OCI-M1 (cell line): ENCODE measurements around the gene TMEM63A.
"Not testable (repeated sequence)": the region's sequence is repeated elsewhere in the genome, so short reads cannot be mapped to it uniquely, and the experiment has no call there.

Experiments used
- DNase-seq: peaks from one replicate; lab custom pipeline; 2025; lab: John Stamatoyannopoulos, UW

Gene TMEM63A

DNA sequence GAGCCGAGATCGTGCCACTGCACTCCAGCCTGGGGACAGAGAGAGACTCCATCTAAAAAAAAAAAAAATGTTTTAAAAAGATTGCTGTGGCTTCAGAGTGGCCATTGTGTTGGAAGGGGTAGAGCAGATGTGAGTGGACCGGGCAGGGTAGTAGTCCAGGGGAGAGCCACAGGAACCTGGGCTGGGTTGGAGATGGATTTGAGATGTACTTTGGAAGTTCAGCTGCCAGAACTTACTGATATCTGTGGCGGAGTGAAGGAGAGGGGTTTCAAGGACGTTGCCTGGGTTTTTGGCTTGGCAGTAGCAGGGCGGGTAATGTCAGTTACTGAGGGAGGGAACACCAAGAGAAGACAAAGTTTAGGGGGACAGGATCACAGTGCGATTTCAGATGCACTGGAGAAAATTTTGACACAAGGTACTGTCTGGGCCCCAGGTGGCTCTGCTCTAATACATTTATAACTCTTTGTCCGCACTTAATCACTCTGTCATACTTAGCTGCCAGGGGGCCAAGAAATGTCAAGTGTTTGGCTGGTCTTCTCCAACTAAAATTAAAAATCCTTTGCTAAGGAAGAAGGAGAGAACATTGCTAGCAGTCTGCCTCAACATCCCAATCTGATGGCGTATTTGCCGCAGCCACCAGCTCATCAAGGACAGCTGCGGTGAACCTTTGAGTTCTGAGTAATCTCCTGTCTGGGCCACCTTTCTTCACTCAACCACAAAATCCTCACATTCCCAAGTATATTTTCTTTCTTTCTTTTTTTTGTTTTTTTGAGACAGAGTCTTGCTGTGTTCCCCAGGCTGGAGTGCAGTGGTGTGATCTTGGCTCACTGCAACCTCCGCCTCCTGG lies 62.6 kb downstream of the TMEM63A start:
- no peak for DNase-seq

DNA sequence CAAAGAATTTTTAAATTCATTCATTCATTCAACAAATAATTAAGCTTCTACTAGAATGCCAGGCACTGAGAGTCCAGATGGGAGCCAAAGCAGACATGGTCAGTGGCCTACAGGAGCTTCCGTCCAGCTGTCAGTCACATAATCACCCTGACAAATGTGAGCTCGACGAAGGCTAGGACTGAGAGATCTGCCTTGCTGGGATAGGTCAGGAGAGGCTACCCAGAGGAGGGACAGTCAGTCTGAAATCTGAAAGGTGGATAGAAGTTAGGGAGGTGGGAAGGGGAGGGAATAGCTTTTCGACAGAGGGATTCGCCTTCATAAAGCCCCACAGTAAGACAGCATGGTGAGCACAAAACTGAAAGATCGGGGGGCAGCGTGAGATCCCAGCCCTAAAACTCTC lies 64.0 kb downstream of the TMEM63A start:
- DNase-seq: no peak

DNA sequence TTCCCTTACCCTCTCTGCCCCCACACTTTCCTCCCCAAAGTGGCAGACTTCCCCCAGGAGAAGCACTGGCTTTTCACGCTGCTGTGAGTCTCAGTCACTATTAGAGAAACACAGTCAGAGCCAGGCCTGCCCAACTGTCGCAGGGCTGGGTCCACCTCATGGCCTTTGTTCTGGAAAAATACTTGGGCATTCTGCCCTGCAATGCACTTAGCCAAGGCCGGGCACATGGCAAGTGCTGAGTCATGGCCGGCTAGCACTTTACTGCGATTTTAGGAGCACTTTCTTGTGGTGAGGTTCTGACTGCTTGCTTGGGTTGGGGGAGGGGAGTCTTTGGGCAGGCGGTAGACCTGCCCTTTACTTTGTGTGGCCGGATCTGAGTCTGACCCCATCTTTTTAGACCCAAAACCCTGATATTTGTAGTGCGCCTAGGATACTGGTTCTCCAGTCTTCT lies 64.5 kb downstream of the TMEM63A start:
- DNase-seq: peak; percentile 72

DNA sequence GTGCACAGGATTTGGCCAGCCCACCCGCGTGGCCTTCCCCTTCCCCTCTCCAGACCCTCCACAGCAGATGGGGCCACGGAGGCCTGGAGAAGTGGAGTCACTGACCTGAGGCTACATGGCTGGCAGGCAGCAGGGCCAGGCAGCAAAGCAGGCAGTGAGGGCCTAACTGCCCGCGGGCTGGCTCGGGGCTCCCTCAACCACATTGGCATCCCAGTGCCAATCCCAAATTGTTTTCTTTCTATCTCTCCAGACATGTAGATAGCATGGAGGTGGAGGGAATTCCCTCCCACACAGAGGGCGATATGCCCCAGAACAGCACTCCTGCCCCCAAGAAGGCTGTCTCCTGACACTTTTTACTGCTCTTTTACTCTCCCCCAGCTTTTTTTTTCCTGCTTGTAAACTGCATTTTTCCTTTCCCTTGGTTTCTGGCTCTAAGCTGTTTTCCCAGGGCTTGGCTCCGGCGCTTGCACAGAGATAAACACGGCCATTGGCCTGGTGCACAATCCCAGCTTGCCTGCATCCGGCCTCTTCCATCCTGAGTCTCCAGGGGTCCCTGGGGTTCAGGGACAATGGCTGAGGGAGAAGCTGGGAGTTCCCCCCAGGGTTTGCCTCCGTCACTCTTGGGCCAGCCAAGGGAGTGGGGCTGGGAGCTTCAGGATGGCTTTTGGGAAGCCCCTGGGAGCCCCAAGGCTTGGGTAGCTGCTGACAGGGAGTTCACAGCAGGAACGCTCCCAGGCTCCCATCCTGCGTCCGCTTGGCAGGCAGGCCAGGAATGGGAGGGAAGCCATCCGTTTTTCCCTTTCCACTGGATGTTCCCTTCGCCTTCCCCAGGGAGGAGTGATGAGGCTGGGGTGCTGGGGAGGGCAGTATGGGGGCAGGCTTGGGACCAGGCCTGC lies 65.3 kb downstream of the TMEM63A start:
- no peak for DNase-seq

- DNase-seq: no peak
These were observed 66.5 kb downstream of the TMEM63A start for GRCh38 chr1:225815526-225816178.

DNA sequence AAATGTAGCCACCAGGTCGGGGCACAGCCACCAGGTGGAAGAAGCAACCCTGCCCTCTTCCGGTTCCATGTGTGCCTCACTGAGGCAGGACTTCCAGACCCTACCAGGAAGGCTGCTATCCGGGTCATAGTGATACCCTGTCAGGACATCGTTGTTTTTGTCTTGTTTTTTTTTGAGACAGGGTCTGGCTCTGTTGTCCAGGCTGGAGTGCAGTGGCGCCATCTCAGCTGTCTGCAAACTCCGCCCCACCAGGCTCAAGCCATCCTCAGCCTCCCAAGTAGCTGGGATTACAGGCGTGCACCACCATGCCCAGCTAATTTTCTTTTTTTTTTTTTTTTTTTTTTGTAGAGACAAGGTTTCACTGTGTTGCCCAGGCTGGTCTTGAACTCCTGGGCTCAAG lies 67.1 kb downstream of the TMEM63A start:
- not testable (repeated sequence) for DNase-seq

DNA sequence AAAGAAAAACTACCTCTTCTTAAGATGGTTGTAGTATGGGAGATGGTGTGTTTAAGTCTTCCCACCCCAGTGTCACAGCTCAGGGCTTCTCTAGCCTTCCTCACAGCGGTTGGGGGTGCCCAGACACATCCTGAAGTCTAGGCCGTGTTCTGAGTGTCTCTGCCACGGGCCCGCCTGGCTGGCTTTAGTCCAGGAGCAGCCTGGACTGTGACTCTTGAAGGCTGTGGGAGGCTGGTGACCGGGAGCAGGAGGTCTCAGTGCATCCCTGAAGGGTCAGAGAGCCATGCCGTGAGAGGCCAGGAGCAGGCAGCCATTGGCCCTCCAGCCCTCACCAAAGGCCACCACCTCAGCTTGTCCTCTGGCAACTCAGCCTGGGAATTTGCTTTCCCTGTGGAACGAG lies 67.8 kb downstream of the TMEM63A start:
- DNase-seq: no peak

DNA sequence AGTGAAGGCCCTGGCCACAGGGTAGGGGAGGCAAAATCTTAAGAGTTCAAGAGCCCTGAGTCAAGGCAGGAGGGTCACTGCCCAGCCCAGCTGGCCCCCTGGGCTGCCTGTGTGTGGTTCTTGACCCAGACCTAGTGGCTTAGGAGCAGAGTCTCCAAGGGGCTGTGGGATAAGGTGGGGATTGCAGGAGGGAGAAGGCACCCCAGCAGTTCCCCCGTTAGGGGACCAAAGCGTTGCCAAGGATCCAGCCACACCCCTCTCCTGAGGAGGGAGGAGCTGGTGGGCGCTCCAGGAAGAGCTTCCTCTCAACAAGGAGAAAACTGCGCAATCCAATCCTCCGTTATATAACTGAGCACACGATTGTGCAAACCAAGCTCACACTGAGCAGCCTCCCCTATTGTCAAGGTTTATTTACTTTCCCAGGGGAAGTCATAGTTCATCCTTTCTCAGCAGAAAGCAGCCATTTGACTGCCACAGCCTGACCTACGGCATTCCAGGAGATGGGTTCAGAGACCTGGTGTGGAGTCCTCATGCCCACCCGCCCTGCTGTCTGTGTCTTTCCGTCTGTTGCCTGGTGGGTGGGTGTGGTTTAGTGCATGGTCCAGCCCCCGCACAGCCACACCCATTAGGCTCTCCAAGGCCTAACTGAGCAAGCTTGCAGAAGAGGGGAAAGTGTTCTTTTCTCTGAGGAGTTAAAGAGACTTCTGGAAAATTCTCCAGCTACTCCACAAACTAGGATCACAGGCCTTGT lies 68.8 kb downstream of the TMEM63A start:
- peak; percentile 51 for DNase-seq

- no peak for DNase-seq
These were observed 69.5 kb downstream of the TMEM63A start for GRCh38 chr1:225812488-225813213.

GRCh38 chr1:225811622-225812487 lies 70.3 kb downstream of the TMEM63A start:
- DNase-seq: peak; percentile 29

- DNase-seq: not testable (repeated sequence)
These were observed 71.3 kb downstream of the TMEM63A start for GRCh38 chr1:225810579-225811538.

GRCh38 chr1:225809842-225810578 lies 72.2 kb downstream of the TMEM63A start, which contains the start of gene EPHX1:
TSS of gene EPHX1 (plus strand) at chr1:225810124. CDS start at chr1:225828730, 18,606 bp downstream.
- peak; percentile 90 for DNase-seq

GRCh38 chr1:225808136-225808535 lies 74.0 kb downstream of the TMEM63A start:
- no peak for DNase-seq

GRCh38 chr1:225806736-225807135 lies 75.4 kb downstream of the TMEM63A start:
- not testable (repeated sequence) for DNase-seq

GRCh38 chr1:225806249-225806648 lies 75.9 kb downstream of the TMEM63A start:
- DNase-seq: no peak

- not testable (repeated sequence) for DNase-seq
These were observed 81.0 kb downstream of the TMEM63A start for GRCh38 chr1:225801146-225801545.

- DNase-seq: not testable (repeated sequence)
These were observed 86.1 kb downstream of the TMEM63A start for GRCh38 chr1:225796097-225796496.
